Measurements from ENCODE around the gene ANKRD34A. TPM values are rescaled to one million over a fixed set of nuclear protein-coding genes. Genes with fewer than 3 reads are reported as not detected.

The ANKRD34A gene
- polyA plus RNA-seq, 1 donor from 2014 or later, result 1.7 TPM

DNA sequence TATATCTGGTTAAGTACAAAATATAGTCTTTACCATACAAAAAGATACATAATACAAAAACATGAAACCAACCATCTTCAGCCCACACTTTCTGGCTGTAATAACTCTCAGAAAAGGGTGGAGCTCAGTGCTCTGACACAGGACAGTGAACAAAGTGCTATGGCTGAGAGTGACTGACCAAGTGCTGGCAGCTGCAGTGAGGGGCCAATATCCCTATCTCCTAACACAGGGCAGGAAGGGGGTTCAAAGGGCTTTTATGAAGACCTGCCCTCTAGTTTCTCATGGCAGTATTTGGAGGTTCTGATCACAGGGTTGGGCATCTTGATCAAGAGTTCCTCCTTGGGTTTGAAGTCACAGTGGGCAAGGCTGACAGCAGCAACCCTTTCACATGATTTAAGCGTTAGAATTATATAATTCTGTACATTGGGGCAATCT is 28.1 kb upstream of the ANKRD34A start:
- Histone ChIP-seq H4K20me1 (ENCODE audit: insufficient read depth) (peaks cover 52% of the 10 kb centered on the region), H3K9ac (ENCODE audit: low read length) (peak overlapping the region; percentile 76), H3K9me2 (ENCODE audit: insufficient read depth, low read length) (no peaks in the 10 kb centered on the region), H3K4me3 (ENCODE audit: low read length) (peak overlapping the region; percentile 79), H3K36me3 (ENCODE audit: insufficient read depth, low read length) (peaks cover 29% of the 10 kb centered on the region), H3K27me3 (ENCODE audit: insufficient read depth, low read depth, low read length) (no peaks in the 10 kb centered on the region), H3K79me2 (replicated peaks; ENCODE audit: insufficient read depth, low read length) (peaks cover 63% of the 10 kb centered on the region), H2AFZ (ENCODE audit: low read depth, low read length) (no peak overlapping the region), H3F3A (ENCODE audit: insufficient read depth, low read length, poor library complexity, severe bottlenecking) (peaks cover 3% of the 10 kb centered on the region), H3K9me3 (ENCODE audit: low read length) (no peaks in the 10 kb centered on the region), H3K4me2 (ENCODE audit: low read length) (peak overlapping the region; percentile 100), H3K27ac (ENCODE audit: low read length) (peak overlapping the region; percentile 85)
- TF ChIP-seq MXI1 (conservative IDR thresholded peaks at IDR 0.05; ENCODE audit: poor library complexity, severe bottlenecking), result no peak
- no peak for TF ChIP-seq EZH2 (IDR thresholded peaks at IDR 0.05; ENCODE audit: borderline replicate concordance, insufficient read depth, low read length, poor library complexity, severe bottlenecking)
- TF ChIP-seq POLR2AphosphoS5 (IDR thresholded peaks at IDR 0.05), result no peak
- no peak for TF ChIP-seq RAD21 (conservative IDR thresholded peaks at IDR 0.05)
- no peak for TF ChIP-seq SMC3 (conservative IDR thresholded peaks at IDR 0.05; ENCODE audit: poor library complexity)
- no peak for TF ChIP-seq EP300 (conservative IDR thresholded peaks at IDR 0.05; ENCODE audit: poor library complexity, severe bottlenecking)
- TF ChIP-seq, protein P1, sequence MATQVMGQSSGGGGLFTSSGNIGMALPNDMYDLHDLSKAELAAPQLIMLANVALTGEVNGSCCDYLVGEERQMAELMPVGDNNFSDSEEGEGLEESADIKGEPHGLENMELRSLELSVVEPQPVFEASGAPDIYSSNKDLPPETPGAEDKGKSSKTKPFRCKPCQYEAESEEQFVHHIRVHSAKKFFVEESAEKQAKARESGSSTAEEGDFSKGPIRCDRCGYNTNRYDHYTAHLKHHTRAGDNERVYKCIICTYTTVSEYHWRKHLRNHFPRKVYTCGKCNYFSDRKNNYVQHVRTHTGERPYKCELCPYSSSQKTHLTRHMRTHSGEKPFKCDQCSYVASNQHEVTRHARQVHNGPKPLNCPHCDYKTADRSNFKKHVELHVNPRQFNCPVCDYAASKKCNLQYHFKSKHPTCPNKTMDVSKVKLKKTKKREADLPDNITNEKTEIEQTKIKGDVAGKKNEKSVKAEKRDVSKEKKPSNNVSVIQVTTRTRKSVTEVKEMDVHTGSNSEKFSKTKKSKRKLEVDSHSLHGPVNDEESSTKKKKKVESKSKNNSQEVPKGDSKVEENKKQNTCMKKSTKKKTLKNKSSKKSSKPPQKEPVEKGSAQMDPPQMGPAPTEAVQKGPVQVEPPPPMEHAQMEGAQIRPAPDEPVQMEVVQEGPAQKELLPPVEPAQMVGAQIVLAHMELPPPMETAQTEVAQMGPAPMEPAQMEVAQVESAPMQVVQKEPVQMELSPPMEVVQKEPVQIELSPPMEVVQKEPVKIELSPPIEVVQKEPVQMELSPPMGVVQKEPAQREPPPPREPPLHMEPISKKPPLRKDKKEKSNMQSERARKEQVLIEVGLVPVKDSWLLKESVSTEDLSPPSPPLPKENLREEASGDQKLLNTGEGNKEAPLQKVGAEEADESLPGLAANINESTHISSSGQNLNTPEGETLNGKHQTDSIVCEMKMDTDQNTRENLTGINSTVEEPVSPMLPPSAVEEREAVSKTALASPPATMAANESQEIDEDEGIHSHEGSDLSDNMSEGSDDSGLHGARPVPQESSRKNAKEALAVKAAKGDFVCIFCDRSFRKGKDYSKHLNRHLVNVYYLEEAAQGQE (IDR thresholded peaks at IDR 0.05; ENCODE audit: borderline replicate concordance), result no peak
- TF ChIP-seq, protein P2, sequence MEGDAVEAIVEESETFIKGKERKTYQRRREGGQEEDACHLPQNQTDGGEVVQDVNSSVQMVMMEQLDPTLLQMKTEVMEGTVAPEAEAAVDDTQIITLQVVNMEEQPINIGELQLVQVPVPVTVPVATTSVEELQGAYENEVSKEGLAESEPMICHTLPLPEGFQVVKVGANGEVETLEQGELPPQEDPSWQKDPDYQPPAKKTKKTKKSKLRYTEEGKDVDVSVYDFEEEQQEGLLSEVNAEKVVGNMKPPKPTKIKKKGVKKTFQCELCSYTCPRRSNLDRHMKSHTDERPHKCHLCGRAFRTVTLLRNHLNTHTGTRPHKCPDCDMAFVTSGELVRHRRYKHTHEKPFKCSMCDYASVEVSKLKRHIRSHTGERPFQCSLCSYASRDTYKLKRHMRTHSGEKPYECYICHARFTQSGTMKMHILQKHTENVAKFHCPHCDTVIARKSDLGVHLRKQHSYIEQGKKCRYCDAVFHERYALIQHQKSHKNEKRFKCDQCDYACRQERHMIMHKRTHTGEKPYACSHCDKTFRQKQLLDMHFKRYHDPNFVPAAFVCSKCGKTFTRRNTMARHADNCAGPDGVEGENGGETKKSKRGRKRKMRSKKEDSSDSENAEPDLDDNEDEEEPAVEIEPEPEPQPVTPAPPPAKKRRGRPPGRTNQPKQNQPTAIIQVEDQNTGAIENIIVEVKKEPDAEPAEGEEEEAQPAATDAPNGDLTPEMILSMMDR (IDR thresholded peaks at IDR 0.05; ENCODE audit: poor library complexity, severe bottlenecking), result no peak
- no peak for TF ChIP-seq TAF1 (IDR thresholded peaks at IDR 0.05; ENCODE audit: low read depth)

DNA sequence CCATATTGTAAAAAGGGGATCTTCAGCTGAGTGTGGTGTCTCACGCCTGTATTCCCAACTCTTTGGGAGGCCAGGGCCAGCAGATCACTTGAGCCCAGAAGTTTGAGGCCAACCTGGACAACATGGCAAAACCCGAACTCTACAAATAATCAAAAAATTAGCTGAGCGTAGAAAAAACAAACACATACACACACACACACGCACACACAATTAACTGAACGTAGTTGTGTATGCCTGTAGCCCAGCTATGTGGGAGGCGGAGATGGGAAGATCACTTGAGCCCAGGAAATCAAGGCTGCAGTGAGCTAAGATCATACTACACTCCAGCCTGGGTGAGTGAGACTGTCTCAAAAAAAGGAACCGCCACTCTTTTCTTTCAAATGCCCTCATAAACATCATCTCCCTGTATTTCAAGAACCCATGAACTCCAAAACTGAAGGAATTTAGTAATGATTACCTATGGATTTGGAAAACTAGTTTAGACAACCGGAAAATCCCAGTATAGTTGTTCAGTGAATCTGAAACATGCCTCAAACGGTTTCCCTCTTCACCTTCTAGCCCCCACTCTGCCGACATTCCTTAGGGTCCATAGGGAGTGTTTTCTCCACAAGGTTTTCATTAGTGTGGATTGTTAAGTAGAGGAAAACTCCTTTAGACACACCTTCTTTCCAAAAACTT is 27.5 kb upstream of the ANKRD34A start:
- Histone ChIP-seq H3K9ac (ENCODE audit: low read length) (peak overlapping the region; percentile 76), H3K36me3 (ENCODE audit: insufficient read depth, low read length) (peaks cover 29% of the 10 kb centered on the region), H3K9me2 (ENCODE audit: insufficient read depth, low read length) (no peaks in the 10 kb centered on the region), H2AFZ (ENCODE audit: low read depth, low read length) (no peak overlapping the region), H3K4me2 (ENCODE audit: low read length) (peak overlapping the region; percentile 100), H3F3A (ENCODE audit: insufficient read depth, low read length, poor library complexity, severe bottlenecking) (peaks cover 3% of the 10 kb centered on the region), H3K9me3 (ENCODE audit: low read length) (no peaks in the 10 kb centered on the region), H4K20me1 (ENCODE audit: insufficient read depth) (peaks cover 52% of the 10 kb centered on the region), H3K79me2 (replicated peaks; ENCODE audit: insufficient read depth, low read length) (peaks cover 57% of the 10 kb centered on the region), H3K4me3 (ENCODE audit: low read length) (peak overlapping the region; percentile 79), H3K27ac (ENCODE audit: low read length) (peak overlapping the region; percentile 85), H3K27me3 (ENCODE audit: insufficient read depth, low read depth, low read length) (no peaks in the 10 kb centered on the region)
- TF ChIP-seq EZH2 (IDR thresholded peaks at IDR 0.05; ENCODE audit: borderline replicate concordance, insufficient read depth, low read length, poor library complexity, severe bottlenecking) (no peak), EP300 (conservative IDR thresholded peaks at IDR 0.05; ENCODE audit: poor library complexity, severe bottlenecking) (no peak), POLR2AphosphoS5 (IDR thresholded peaks at IDR 0.05) (no peak), TAF1 (IDR thresholded peaks at IDR 0.05; ENCODE audit: low read depth) (no peak), SMC3 (conservative IDR thresholded peaks at IDR 0.05; ENCODE audit: poor library complexity) (no peak), MXI1 (conservative IDR thresholded peaks at IDR 0.05; ENCODE audit: poor library complexity, severe bottlenecking) (no peak), RAD21 (conservative IDR thresholded peaks at IDR 0.05) (no peak)
- TF ChIP-seq, protein P2 (IDR thresholded peaks at IDR 0.05; ENCODE audit: poor library complexity, severe bottlenecking), result no peak
- TF ChIP-seq, protein P1 (IDR thresholded peaks at IDR 0.05; ENCODE audit: borderline replicate concordance), result no peak

Data from neural cell (in vitro differentiated cells).